ENCODE results near the gene MMD2. TPM values are rescaled to one million over a fixed set of nuclear protein-coding genes. Genes with fewer than 3 reads are reported as not detected.

MMD2 gene
- not detected in 2 replicates for total RNA-seq

GRCh38 chr7:4958477-4959301 is at the start of gene MMD2:
TSS of gene MMD2 (minus strand) at chr7:4959187. CDS start at chr7:4959017, 170 bp downstream.

GRCh38 chr7:4883372-4884144 is 75.4 kb downstream of the MMD2 start, which contains the start of gene RADIL:
TSS of gene RADIL (minus strand) at chr7:4883716. CDS start at chr7:4878139, 5,577 bp downstream.

GRCh38 chr7:4861673-4862072 is 97.3 kb downstream of the MMD2 start, which contains the start of gene PAPOLB:
TSS of gene PAPOLB (minus strand) at chr7:4862030. CDS start at chr7:4861810, 220 bp downstream.

Small RNA genes within 50 kb of the gene (small RNA-seq; reads per million reads assigned to genes)
- gene AC092032.1 = not detected

Other genes with a start within 250 kb of the MMD2 start
- 33.8 and 39.9 TPM in 2 replicates for gene AP5Z1, start 183.6 kb downstream of the MMD2 start, total RNA-seq
- gene PAPOLB, start 97.2 kb downstream of the MMD2 start, total RNA-seq = 0.22 and 0.39 TPM in 2 replicates
- 1.0 and 1.6 TPM in 2 replicates for gene RADIL, start 75.5 kb downstream of the MMD2 start, total RNA-seq
- 16.5 and 17.0 TPM in 2 replicates for gene RBAK, start 86.7 kb upstream of the MMD2 start, total RNA-seq
- 54.7 and 60.9 TPM in 2 replicates for gene WIPI2, start 231.0 kb upstream of the MMD2 start, total RNA-seq

Data from articular chondrocyte of knee joint (primary cell).